ENCODE measurements around the gene ZNFX1.

GRCh38 chr20:49286689-49287551 lies 9.1 kb upstream of the ZNFX1 start:
- TF ChIP-seq CTCF (IDR thresholded peaks at IDR 0.05) (no peak), POLR2A (IDR thresholded peaks at IDR 0.05) (no peak)

Measured in vagina (tissue), 2 donors.